WERI-Rb-1 (cell line): Measurements from ENCODE around the gene ZNF532.
A peak's percentile ranks its signal among the peaks of the same experiment; 100 is the strongest.

Source experiments
- DNase-seq: peaks from one replicate; pipeline ENCODE4 v3.0.0-alpha.2; 2020
- H3K27ac ChIP-seq: fragments of 250-450 bp; sonication (Bioruptor Pico); 2 replicates; pipeline ENCODE4 v1.5.1; 2020; ENCODE audit warnings: mild to moderate bottlenecking, moderate library complexity
- H3K27me3 ChIP-seq: fragments of 250-450 bp; sonication (Bioruptor Pico); 2 replicates; pipeline ENCODE4 v1.5.1; 2021; ENCODE audit warnings: mild to moderate bottlenecking, low read depth, moderate library complexity; ENCODE audit not compliant: insufficient read depth, severe bottlenecking
- H3K36me3 ChIP-seq: fragments of 250-450 bp; sonication (Bioruptor Pico); 2 replicates; pipeline ENCODE4 v1.5.1; 2020; ENCODE audit warnings: mild to moderate bottlenecking, moderate library complexity
- H3K4me3 ChIP-seq: 2 replicates; pipeline ENCODE4 v1.5.1; 2011; ENCODE audit warnings: low read depth, mild to moderate bottlenecking, control low read depth, low read length
- H3K9me3 ChIP-seq: fragments of 250-450 bp; sonication (Bioruptor Pico); 2 replicates; pipeline ENCODE4 v1.5.1; 2021; ENCODE audit warnings: mild to moderate bottlenecking, moderate library complexity; ENCODE audit not compliant: severe bottlenecking
- CTCF ChIP-seq: IDR thresholded peaks from 2 replicates; pipeline ENCODE4 v1.5.1; 2011; ENCODE audit warnings: low read depth, mild to moderate bottlenecking, control low read depth, inconsistent platforms, low read length

The ZNF532 gene

GRCh38 chr18:58980991-58981390 lies 116.3 kb downstream of the ZNF532 start:
- no peaks in the 10 kb centered on the region for H3K27me3 ChIP-seq
- no peaks in the 10 kb centered on the region for H3K9me3 ChIP-seq
- H3K36me3 ChIP-seq, result peaks cover 63% of the 10 kb centered on the region
- no peak for DNase-seq
- no peak overlapping the region for H3K27ac ChIP-seq
- H3K4me3 ChIP-seq, result no peak overlapping the region
- TF ChIP-seq CTCF, result no peak

GRCh38 chr18:58983260-58984155 lies 118.8 kb downstream of the ZNF532 start:
- peaks cover 65% of the 10 kb centered on the region for H3K36me3 ChIP-seq
- 0 out of 2 replicates have a peak, but pooled peaks have one; percentile 12 for TF ChIP-seq CTCF

GRCh38 chr18:58988600-58988999 lies 123.9 kb downstream of the ZNF532 start:
- Histone ChIP-seq H3K9me3 (peaks cover 8% of the 10 kb centered on the region), H3K36me3 (peaks cover 18% of the 10 kb centered on the region), H3K27ac (no peak overlapping the region), H3K4me3 (no peak overlapping the region), H3K27me3 (no peaks in the 10 kb centered on the region)
- TF ChIP-seq CTCF, result no peak
- DNase-seq, result no peak

More at GRCh38 chr18:58983260-58984155, 118.8 kb downstream of the ZNF532 start:
- peaks cover 8% of the 10 kb centered on the region for H3K9me3 ChIP-seq
- H3K4me3 ChIP-seq, result no peak overlapping the region
- no peak overlapping the region for H3K27ac ChIP-seq
- no peaks in the 10 kb centered on the region for H3K27me3 ChIP-seq
- no peak for DNase-seq

GRCh38 chr18:58989184-58989759 lies 124.6 kb downstream of the ZNF532 start:
- Histone ChIP-seq H3K27me3 (no peaks in the 10 kb centered on the region), H3K27ac (no peak overlapping the region), H3K36me3 (peaks cover 11% of the 10 kb centered on the region), H3K4me3 (no peak overlapping the region), H3K9me3 (peaks cover 8% of the 10 kb centered on the region)
- no peak for DNase-seq
- no peak for TF ChIP-seq CTCF

- Histone ChIP-seq H3K27me3 (no peaks in the 10 kb centered on the region), H3K4me3 (no peak overlapping the region), H3K36me3 (peaks cover 7% of the 10 kb centered on the region; the same call in 1 of the 2 replicates), H3K9me3 (peaks cover 13% of the 10 kb centered on the region), H3K27ac (no peak overlapping the region)
- DNase-seq, result no peak
- no peak for TF ChIP-seq CTCF
Observed at GRCh38 chr18:58990720-58991119, 126.0 kb downstream of the ZNF532 start.
